SHP77 treated with DMSO at 0.1 percent for 48 hours (cell line): ENCODE results near the gene CMTR1.
"Not testable (repeated sequence)": the region's sequence is repeated elsewhere in the genome, so short reads cannot be mapped to it uniquely, and the experiment has no call there.

ENCODE experiments used
- DNase-seq: peaks from one replicate; lab custom pipeline; 2025; lab: John Stamatoyannopoulos, UW

Gene CMTR1, protein sequence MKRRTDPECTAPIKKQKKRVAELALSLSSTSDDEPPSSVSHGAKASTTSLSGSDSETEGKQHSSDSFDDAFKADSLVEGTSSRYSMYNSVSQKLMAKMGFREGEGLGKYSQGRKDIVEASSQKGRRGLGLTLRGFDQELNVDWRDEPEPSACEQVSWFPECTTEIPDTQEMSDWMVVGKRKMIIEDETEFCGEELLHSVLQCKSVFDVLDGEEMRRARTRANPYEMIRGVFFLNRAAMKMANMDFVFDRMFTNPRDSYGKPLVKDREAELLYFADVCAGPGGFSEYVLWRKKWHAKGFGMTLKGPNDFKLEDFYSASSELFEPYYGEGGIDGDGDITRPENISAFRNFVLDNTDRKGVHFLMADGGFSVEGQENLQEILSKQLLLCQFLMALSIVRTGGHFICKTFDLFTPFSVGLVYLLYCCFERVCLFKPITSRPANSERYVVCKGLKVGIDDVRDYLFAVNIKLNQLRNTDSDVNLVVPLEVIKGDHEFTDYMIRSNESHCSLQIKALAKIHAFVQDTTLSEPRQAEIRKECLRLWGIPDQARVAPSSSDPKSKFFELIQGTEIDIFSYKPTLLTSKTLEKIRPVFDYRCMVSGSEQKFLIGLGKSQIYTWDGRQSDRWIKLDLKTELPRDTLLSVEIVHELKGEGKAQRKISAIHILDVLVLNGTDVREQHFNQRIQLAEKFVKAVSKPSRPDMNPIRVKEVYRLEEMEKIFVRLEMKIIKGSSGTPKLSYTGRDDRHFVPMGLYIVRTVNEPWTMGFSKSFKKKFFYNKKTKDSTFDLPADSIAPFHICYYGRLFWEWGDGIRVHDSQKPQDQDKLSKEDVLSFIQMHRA

DNA sequence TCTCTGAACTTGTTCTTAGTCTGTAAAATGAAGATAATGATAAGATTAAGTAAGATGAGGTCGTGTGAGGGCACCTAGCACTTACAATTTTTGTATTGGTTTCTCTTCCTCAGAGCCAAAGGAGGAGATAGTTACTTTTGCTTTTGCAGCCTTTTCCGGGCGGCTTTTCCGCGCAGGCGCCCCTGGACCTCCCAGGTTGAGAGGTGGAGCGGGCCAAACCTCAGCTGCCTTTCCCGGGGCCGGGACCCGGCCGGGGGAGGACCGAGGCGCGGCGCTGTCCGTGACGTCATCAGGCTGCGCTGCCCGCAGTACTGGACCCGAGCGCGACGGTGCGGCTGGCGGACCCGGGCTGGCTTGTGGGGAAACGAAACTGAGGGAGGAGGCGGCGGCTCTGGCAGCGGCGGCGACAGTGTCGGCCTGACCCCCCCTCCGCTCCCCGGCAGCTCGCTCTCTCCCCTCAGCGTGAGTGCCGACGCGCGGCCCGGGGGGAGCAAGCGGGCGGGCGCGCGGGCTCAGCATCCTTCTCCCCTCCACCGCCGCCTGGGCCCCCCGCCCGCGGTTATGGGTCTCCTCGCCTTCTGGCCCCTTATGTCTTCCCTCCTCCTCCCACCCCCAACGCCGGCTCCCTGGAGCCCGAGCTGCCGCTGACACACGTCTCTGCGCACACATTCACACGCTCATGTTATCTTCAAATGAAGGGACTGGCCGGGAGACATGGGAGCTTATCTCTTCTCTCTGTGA is at the start of gene CMTR1:
TSS of gene CMTR1 (plus strand) at position 306 of the 741 bp plus-strand sequence. CDS start 2,409 bp downstream, outside the sequence.
- peak; percentile 57 for DNase-seq

DNA sequence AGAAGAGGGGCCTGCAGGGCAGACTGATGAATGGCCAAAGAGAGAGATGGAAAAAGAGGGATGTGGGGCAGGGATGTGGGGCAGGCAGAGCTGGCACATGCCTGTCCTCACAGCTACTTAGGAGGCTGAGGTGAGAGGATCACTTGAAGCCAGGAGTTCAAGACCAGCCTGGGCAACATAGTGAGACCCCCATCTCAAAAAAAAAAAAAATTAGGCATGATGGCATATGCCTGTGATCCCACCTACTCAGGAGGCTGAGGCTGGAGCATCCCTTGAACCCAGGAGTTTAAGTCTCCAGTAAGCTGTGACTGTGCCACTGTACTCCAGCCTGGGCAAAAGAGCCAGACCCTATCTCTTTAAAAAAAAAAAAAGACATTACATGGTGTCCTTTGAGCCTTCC is 44.4 kb upstream of the CMTR1 start:
- no peak for DNase-seq

GRCh38 chr6:37389857-37390256 is 43.2 kb upstream of the CMTR1 start:
- DNase-seq = no peak

- DNase-seq = no peak
Measured at GRCh38 chr6:37391120-37391519, 41.9 kb upstream of the CMTR1 start.

DNA sequence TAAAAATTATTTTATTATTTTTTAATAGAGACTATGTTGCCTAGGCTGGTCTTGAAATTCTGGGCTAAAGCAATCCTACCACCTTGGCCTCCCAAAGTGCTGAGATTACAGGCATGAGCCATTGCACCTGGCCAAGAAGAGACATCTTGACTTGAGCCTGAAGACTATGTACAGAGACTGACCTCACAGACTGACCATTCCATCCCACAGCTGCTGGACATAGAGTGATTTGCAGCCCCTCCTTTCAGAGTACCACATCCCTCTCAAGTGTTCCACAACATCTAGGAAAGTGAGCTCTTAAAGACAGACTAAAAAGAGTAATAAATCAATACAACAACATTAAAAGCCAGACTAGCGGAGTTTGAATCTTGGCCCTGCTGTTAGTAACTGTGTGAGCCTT is 40.2 kb upstream of the CMTR1 start:
- DNase-seq = no peak

DNA sequence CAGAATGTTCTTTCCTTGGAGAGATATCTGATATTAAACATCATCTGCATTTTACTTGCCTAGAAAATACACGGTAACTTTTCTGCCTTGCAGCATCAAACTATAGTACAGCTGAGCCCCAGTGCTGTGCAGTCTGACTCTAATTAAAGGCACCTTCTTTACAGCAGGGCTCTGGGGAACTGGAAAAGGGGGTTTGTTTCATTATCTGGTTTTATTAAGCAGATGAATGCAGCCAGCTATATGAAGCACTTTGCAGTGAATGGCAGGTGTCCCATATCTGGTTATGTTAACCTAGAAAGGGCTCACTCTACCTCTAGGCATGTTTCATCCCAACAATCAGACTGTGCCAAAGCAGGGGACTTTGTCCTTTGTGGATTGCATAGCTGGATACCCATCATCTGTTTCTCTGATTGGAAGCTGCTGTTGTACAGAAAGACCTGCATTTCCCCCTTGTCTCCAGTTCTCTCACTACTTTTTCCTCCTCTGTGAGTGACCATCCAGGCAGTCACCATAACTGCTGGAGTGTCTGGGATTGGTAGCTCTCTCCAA is 39.6 kb upstream of the CMTR1 start:
- DNase-seq = no peak

GRCh38 chr6:37396571-37397180 is 36.3 kb upstream of the CMTR1 start:
- DNase-seq = no peak

DNA sequence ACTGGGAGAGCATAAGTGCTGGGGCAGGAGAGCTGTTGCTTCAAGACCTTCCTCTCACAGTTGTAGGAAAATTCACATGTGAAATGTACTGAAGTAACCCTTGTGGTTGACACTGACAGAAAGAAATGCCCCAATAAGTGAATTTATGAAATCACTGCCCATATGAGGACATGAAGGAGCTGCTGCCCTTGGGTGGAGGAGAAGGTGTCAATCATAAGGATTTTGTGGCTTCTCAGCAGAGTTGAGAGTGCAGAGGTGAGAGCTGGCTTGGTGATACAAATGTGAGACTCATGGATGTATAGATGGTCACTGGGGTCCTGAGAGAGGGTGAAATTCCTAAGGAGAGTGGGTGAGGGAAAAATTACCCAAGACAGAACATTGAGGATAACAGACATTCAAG is 33.9 kb upstream of the CMTR1 start:
- DNase-seq = no peak

DNA sequence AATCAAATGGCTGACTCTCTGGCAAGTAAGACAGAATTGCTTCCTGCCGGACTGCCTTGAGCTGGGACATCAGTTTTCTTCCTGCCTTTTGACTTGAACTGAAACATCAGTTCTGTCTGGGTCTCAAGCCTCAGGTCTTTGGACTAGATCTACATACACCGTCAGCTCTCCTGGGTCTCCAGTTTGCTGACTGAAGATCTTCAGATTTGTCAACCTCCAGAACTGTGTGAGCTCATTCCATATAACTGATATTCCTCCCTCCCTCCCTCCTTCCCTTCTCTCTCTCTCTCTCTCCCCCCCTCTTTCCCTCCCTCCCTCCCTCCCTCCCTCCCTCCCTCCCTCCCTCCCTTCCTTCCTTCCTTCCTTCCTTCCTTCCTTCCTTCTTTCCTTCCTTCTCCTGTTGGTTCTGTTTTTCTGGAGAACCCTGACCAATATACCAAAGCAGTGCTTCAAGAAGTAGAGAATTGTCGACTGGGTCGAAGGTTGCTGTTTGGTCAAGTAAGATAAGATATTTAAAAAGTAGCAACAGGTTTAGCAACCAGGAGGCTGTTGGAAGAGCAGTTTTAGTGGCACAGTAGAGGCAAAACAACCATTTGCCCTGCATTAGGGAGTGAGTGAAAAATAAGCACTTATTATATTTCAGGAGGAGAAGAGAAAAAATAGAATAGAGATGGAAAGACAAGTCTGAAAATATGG is 33.1 kb upstream of the CMTR1 start:
- DNase-seq = no peak

DNA sequence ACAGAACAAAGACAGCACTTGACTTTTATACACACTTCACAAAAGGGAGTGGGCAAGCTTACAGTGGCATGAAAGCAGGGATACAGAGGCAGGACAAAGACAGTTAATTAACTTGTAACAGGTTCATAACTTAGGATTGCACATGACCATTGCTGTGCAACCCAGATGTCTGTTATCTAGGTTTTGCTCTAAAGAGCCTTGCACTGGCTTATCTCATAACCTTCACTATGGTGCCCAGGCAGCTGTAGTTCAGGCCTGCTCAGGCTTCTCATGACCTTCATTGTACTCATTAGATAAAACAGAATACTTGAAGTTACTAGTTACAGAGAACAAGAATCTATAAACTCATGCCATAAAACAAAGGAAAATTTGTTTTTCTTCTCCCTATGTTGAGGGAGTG is 31.4 kb upstream of the CMTR1 start:
- not testable (repeated sequence) for DNase-seq

DNA sequence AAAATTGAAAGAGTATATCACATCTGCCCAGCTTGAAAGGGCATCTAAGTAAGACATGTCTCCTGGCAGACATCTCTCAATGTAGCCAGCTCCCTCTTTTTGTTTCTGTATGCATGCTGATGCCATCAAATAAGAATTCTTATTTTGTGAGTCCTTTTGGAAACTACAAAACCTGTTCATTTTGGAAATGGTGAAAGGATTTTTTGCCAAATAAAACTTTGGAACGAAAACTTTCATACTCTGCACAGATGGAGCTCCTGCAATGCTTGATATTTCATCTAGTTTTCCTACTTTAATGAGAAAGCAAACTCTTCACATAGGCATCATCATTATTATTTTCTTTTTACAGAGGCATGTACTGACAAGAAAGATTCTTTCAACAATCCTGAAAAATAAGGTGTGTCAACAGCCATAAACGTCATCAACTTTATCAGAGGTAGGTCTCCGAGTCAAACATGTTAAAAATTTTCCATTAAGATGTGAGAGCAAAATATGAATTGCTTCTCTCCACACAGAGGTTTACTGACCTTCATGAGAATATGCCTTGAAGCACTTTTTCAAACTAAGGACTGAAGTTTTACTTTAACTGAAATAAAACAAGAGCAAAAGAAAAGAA is 26.2 kb upstream of the CMTR1 start:
- no peak for DNase-seq

DNA sequence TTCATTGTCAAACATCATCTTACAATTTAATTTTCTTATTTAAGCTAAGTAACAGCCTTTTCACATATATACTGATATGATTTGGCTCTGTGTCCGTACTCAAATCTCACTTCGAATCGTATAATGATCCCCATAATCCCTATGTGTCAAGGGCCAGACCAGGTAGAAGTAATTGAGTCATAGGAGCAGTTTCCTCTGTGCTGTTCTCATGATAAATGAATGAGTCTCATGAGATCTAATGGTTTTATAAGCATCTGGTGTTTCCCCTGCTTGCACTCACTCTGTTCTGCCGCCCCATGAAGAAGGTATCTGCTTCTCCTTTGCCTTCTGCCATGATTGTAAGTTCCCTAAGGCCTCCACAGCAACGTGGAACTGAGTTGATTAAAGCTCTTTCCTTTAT is 25.1 kb upstream of the CMTR1 start:
- DNase-seq = no peak

DNA sequence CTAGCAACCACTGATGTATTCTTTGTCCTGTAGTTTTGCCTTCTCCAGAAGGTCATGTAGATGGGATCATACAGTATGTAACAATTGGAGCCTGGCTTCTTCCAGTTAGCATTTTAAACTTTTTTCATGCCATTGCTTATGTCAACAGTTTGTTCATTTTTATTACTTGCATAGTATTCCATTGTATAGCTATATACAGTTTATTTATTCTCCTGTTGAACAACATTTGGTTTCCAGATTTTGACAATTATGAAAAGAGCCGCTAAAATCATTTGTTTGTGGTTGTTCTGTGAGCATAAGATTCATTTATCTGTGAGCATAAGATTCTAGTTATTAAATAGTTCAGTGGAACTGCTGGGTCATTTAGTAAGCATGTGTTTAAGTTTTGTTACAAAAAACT is 23.5 kb upstream of the CMTR1 start:
- no peak for DNase-seq

GRCh38 chr6:37417393-37417792 is 15.6 kb upstream of the CMTR1 start:
- DNase-seq = no peak

DNA sequence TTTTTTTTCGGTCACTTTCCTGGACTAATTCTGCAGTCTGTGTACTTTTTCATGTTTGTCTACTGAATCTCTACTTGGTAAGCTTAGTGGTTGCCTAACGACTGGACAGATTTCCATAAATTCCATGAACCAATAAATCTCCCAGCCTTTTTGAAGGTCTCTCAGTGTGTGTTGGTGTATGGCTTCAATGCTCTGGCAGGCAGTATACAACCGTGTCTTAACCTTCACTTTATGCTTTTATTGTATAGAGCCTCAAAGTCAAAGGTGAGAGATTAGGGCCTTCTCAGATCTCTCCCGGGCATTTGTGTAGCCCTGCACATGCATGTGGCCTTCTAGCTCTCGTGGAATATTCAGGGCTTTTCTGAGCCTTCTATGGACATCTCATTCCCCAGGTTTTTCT is 14.3 kb upstream of the CMTR1 start:
- no peak for DNase-seq

GRCh38 chr6:37426058-37426944 is 6.7 kb upstream of the CMTR1 start:
- no peak for DNase-seq

GRCh38 chr6:37426945-37427510 is 6.0 kb upstream of the CMTR1 start:
- no peak for DNase-seq

- no peak for DNase-seq
Measured at GRCh38 chr6:37429352-37429750, 3.7 kb upstream of the CMTR1 start.

DNA sequence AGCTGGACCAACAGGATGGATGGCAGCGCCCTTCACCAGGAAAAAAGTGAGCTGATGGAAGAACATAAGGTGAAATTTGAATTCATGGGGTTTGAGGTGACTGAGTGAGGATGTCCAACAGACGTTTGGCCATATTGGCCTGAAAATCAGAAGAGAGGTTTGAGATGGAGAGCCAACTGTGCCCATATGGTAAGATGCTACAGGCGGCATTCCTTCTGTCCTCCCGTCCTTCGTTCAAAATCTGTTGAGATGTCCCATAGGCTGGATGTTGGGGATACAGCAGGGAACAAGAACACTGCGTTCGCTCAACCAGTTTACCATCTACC is 468 bp upstream of the CMTR1 start:
- DNase-seq = no peak
